ENCODE measurements around the gene DNAH2. TPM values are rescaled to one million over a fixed set of nuclear protein-coding genes. Genes with fewer than 3 reads are reported as not detected.

The DNAH2 gene
- total and polyA plus RNA-seq, 2 of the 4 experiments (the other 2 are of a cell fraction), result under 0.01 to 0.02 TPM

GRCh38 chr17:7727886-7728285 lies 10.3 kb downstream of the DNAH2 start:
- Histone ChIP-seq H4K20me1 (ENCODE audit: insufficient read depth, low read length) (no peaks in the 10 kb centered on the region), H3K4ac (ENCODE audit: low read depth, low read length) (no peak overlapping the region), H4K5ac (ENCODE audit: low read depth, low read length) (no peak overlapping the region), H3K4me1 (ENCODE audit: control insufficient read depth, insufficient read depth, low read length) (no peaks in the 10 kb centered on the region), H2AFZ (replicated peaks; ENCODE audit: low read length, poor library complexity) (no peak overlapping the region), H3K9me1 (ENCODE audit: insufficient read depth, low read length) (no peaks in the 10 kb centered on the region), H3K4me2 (ENCODE audit: low read depth, low read length) (no peak overlapping the region), H3K56ac (ENCODE audit: extremely low read depth, insufficient read depth, low read length) (no peak overlapping the region), H2AK9ac (replicated peaks; ENCODE audit: low read depth, low read length, poor library complexity) (no peak overlapping the region), H3K36me3 (ENCODE audit: control insufficient read depth, insufficient read depth, low read length) (no peaks in the 10 kb centered on the region), H3K18ac (ENCODE audit: low read depth, low read length) (no peak overlapping the region), H4K91ac (ENCODE audit: insufficient read depth, low read depth, low read length) (no peak overlapping the region), H3K9ac (ENCODE audit: low read depth, low read length) (no peak overlapping the region), H4K8ac (ENCODE audit: low read depth in 2 of 2, low read length in 2 of 2) (no peak overlapping the region), H2AK5ac (ENCODE audit: low read depth, low read length) (no peak overlapping the region), H3K23ac (ENCODE audit: low read depth, low read length) (no peak overlapping the region), H2BK5ac (ENCODE audit: low read depth, low read length, poor library complexity, severe bottlenecking) (no peak overlapping the region), H3K4me3 (ENCODE audit: insufficient read depth, low read depth, low read length) (no peak overlapping the region), H3K9me3 (ENCODE audit: control insufficient read depth, insufficient read depth, low read length) (no peaks in the 10 kb centered on the region), H2BK15ac (ENCODE audit: low read depth, low read length) (no peak overlapping the region), H2BK120ac (ENCODE audit: low read depth, low read length) (no peak overlapping the region), H3K27me3 (ENCODE audit: control insufficient read depth, insufficient read depth, low read length) (peaks cover 22% of the 10 kb centered on the region), H2BK20ac (ENCODE audit: low read depth, low read length) (no peak overlapping the region), H3K27ac (ENCODE audit: insufficient read depth, low read length) (no peak overlapping the region), H3K14ac (replicated peaks; ENCODE audit: low read depth, low read length) (no peak overlapping the region), H3K79me1 (ENCODE audit: low read depth in 1 of 2, low read length in 2 of 2) (no peaks in the 10 kb centered on the region)
- dilution Hi-C loops (cut with HindIII; ENCODE audit: low sequenced_read_pairs, unreplicated experiment), result no loop called here
- ATAC-seq (ENCODE audit: low read depth), result no peak
- DNase-seq, result no peak
- ChIA-PET CTCF (no interaction called here), POLR2A (ENCODE audit: unreplicated experiment) (no interaction called here)
- in situ Hi-C loops (cut with MboI; ENCODE audit: low sequenced_read_pairs), result loop anchor here (25.0 kb wide), 1 partner anchor 259 kb away; no protein-coding TSS in a partner anchor
- no peak for TF ChIP-seq SMC3 (IDR thresholded peaks at IDR 0.05; ENCODE audit: low read depth, low read length)
- no peak for TF ChIP-seq MXI1 (IDR thresholded peaks at IDR 0.05; ENCODE audit: borderline replicate concordance, low read depth, low read length)
- TF ChIP-seq CTCF (conservative IDR thresholded peaks at IDR 0.05; ENCODE audit: low read depth, low read length), result no peak
- TF ChIP-seq NFE2L2 (IDR thresholded peaks at IDR 0.05; ENCODE audit: low read depth, low read length), result no peak
- no peak for TF ChIP-seq CEBPB (IDR thresholded peaks at IDR 0.05; ENCODE audit: low read depth, low read length)
- no peak for TF ChIP-seq FOS (IDR thresholded peaks at IDR 0.05; ENCODE audit: low read depth, low read length)
- no CpG with 5 or more reads among the region's 3 CpGs for WGBS, 2 experiments (ENCODE audit: extremely low coverage in 2 of 2, insufficient read length in 1 of 2)
- no TSS peak for BruUV-seq (replicated peaks)
- intact Hi-C loops (cut with micrococcal nuclease), result no loop called here
